Left ventricle myocardium inferior (tissue), 1 donor: ENCODE data around the gene TTC17. TPM values are rescaled to one million over a fixed set of nuclear protein-coding genes. Genes with fewer than 3 reads are reported as not detected.
"Not testable (repeated sequence)": the region's sequence is repeated elsewhere in the genome, so short reads cannot be mapped to it uniquely, and the experiment has no call there.

Experiments used
- DNase-seq: peaks from one replicate; pipeline ENCODE4 v3.0.0-alpha.2; 2020
- H3K27ac ChIP-seq: fragments of 200-600 bp; replicated peaks from 2 replicates; pipeline ENCODE4 v1.8.0; 2021
- H3K27me3 ChIP-seq: fragments of 200-600 bp; 2 replicates; pipeline ENCODE4 v1.8.0; 2021; ENCODE audit warnings: low read depth
- H3K36me3 ChIP-seq: fragments of 200-600 bp; 2 replicates; pipeline ENCODE4 v1.8.0; 2021
- H3K4me1 ChIP-seq: fragments of 200-600 bp; 2 replicates; pipeline ENCODE4 v1.8.0; 2021
- H3K4me3 ChIP-seq: fragments of 200-600 bp; 2 replicates; pipeline ENCODE4 v1.8.0; 2021; ENCODE audit warnings: mild to moderate bottlenecking, moderate library complexity
- H3K9me3 ChIP-seq: fragments of 200-600 bp; replicated peaks from 2 replicates; pipeline ENCODE4 v1.8.0; 2021
- intact Hi-C: fragments of 100-400 bp; cut with micrococcal nuclease; formaldehyde crosslinking; loops from one replicate; pipeline ENCODE4 v1.11.0; 2022
- total RNA-seq: library from RNA; stranded (reverse); fragmentation: NEBNext Ultra II Directional; extraction: Animal tissue kit (Norgen Biotek cat#: 25700); gene quantifications from one replicate; pipeline ENCODE4 v1.2.1, GENCODE V29; 2021
- TF ChIP-seq, protein P1 (sequence below): fragments of 200-600 bp; IDR thresholded peaks from 2 replicates; pipeline ENCODE4 v1.8.0; 2021; ENCODE audit warnings: antibody characterized with exemption, mild to moderate bottlenecking, borderline replicate concordance
- donor health status: DM: no; HTN: yes; CAD: no; lungs with severe emphysema.

TTC17 gene
- total RNA-seq, 1 donor from 2014 or later: 29.4 TPM

DNA sequence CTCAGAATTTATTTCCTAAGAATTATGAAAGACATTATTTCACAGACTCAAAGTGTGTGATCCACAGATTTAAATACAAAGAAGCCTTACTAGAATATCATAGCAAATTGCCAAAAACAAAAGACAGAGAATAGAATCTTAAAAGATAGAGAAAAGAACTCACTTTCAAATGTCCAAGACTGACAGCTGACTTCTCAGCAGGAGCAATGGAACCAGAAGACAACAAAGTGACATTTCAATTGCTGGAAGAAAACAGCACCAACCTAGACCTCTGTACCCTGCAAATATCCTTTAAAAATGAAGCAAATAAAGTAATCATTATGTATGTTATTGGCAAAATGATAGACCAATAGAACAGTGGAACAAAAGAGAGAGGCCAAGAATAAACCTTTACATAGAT lies 109.2 kb downstream of the TTC17 start:
- TF ChIP-seq, protein P1, sequence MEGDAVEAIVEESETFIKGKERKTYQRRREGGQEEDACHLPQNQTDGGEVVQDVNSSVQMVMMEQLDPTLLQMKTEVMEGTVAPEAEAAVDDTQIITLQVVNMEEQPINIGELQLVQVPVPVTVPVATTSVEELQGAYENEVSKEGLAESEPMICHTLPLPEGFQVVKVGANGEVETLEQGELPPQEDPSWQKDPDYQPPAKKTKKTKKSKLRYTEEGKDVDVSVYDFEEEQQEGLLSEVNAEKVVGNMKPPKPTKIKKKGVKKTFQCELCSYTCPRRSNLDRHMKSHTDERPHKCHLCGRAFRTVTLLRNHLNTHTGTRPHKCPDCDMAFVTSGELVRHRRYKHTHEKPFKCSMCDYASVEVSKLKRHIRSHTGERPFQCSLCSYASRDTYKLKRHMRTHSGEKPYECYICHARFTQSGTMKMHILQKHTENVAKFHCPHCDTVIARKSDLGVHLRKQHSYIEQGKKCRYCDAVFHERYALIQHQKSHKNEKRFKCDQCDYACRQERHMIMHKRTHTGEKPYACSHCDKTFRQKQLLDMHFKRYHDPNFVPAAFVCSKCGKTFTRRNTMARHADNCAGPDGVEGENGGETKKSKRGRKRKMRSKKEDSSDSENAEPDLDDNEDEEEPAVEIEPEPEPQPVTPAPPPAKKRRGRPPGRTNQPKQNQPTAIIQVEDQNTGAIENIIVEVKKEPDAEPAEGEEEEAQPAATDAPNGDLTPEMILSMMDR: no peak
- H3K27me3 ChIP-seq: no peaks in the 10 kb centered on the region
- intact Hi-C loops: no loop called here
- no peaks in the 10 kb centered on the region for H3K4me1 ChIP-seq
- H3K36me3 ChIP-seq: peaks cover 57% of the 10 kb centered on the region
- no peak for DNase-seq
- H3K4me3 ChIP-seq: no peak overlapping the region
- H3K27ac ChIP-seq: no peak overlapping the region
- H3K9me3 ChIP-seq: peaks cover 17% of the 10 kb centered on the region

DNA sequence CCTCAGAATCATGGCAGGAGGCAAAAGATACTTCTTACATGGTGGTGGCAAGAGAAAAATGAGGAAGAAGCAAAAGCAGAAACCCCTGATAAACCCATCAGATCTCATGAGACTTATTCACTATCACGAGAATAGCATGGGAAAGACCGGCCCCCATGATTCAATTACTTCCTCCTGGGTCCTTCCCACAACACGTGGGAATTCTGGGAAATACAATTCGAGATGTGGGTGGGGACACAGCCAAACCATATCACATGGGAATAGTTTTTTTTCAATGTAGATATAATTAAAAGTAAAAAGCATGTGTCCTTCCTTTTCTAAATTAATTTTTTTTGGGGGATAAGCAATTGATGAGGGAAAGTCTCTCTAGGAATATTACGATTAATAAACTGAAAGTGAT lies 118.8 kb downstream of the TTC17 start:
- H3K27ac ChIP-seq, H3K27me3 ChIP-seq, H3K4me3 ChIP-seq, H3K4me1 ChIP-seq, intact Hi-C loops, DNase-seq: not testable (repeated sequence)
- Histone ChIP-seq H3K36me3 (peaks cover 48% of the 10 kb centered on the region), H3K9me3 (peaks cover 65% of the 10 kb centered on the region)

DNA sequence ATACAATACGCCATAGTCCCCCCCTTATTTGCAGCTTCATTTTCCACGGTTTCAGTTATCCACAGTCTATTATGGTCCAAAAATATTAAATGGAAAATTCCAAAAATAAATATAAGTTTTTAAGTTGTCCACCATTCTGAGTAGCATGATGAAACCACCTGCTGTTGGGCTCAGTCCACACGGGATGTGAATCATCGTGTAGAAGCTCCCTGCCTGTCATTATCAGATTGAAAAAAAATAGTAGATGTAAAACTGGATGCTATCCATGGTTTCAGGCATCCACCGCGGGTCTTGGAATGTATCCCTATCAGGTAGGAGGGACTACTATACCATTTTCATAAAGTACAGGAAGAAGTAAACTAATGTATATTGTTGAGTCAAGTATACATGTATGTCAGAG lies 127.4 kb downstream of the TTC17 start:
- Histone ChIP-seq H3K27ac (no peak overlapping the region), H3K36me3 (peaks cover 31% of the 10 kb centered on the region), H3K9me3 (peaks cover 9% of the 10 kb centered on the region), H3K4me3 (no peak overlapping the region), H3K4me1 (no peaks in the 10 kb centered on the region), H3K27me3 (no peaks in the 10 kb centered on the region)
- DNase-seq: no peak
- intact Hi-C loops: no loop called here
- TF ChIP-seq, protein P1: no peak

DNA sequence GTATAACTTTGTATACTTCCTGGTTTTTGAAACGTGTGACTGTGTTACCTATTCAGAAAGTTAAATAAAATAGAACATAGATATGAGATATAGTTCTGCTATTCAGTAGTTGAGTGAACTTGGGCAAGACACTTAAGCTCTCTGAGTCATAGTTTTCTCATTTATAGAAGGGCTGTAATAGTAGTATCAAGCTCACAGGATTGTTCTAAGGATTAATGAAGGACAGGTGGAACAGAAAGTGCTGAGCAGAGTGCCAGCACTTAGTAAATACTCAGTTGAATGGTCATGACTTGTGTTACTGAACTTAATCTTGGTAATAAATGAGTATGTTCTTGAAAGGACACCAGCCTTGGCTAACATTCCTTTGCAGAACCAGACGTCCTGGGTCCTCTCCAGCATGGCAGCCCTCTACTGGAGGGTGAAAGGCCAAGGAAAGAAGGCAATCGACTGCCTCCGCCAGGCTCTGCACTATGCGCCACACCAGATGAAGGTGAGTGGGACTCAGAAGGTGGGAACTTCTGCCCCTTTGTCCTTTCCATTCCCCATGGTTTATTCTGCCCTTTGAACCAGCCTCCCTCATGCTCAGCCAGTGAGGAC lies 131.2 kb downstream of the TTC17 start:
- peaks cover 63% of the 10 kb centered on the region for H3K36me3 ChIP-seq
- H3K4me3 ChIP-seq: no peak overlapping the region
- no peak for DNase-seq
- H3K27me3 ChIP-seq: no peaks in the 10 kb centered on the region
- no peak overlapping the region for H3K27ac ChIP-seq
- no peaks in the 10 kb centered on the region for H3K9me3 ChIP-seq
- H3K4me1 ChIP-seq: no peaks in the 10 kb centered on the region
- TF ChIP-seq, protein P1: no peak
- intact Hi-C loops: no loop called here

DNA sequence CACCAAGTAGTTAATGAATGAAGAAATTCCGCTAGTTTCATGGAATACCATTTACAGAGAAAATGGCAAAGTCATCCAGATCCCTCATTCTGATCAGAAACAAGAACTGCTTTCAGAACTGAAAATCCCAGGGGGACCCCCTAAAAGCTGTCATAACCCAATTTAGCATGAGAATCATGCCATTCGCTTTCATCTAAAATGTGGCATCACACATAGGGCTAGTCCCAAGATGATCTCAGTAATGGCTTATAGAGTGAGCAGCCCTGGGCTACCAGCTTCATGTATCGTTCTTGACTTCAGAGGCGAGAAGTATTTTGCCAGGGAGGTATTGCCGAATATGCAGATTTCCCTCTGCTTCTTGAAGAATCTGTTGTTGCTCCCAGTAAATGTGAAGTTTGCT lies 134.0 kb downstream of the TTC17 start:
- Histone ChIP-seq H3K27ac (no peak overlapping the region), H3K27me3 (no peaks in the 10 kb centered on the region), H3K4me1 (no peaks in the 10 kb centered on the region), H3K4me3 (no peak overlapping the region), H3K9me3 (no peaks in the 10 kb centered on the region), H3K36me3 (peaks cover 56% of the 10 kb centered on the region)
- DNase-seq: no peak
- TF ChIP-seq, protein P1: no peak
- intact Hi-C loops: no loop called here

DNA sequence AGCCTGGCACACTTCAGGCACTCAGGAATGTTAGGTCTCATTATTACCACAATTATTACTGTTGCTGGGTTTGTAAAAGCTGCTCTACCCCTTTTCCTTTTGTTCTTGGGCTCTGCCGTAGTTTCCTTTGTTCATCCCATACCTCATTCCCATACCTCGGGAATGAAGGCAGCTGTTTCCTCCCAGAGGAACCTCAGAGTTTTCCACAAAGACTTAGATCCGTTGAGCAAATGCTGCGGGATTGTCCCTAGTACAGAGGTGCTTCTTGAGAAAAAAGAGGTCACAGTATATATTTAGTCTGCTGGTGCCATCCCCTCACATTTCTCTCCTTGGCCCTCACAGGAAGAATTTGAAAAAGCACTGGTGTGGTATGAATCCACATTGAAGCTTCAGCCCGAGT lies 134.7 kb downstream of the TTC17 start:
- Histone ChIP-seq H3K9me3 (no peaks in the 10 kb centered on the region), H3K36me3 (peaks cover 56% of the 10 kb centered on the region), H3K27ac (no peak overlapping the region), H3K4me1 (no peaks in the 10 kb centered on the region), H3K4me3 (no peak overlapping the region), H3K27me3 (no peaks in the 10 kb centered on the region)
- TF ChIP-seq, protein P1: no peak
- DNase-seq: no peak
- intact Hi-C loops: no loop called here
